Neural progenitor cell (in vitro differentiated cells): ENCODE data around the gene FHAD1. TPM values are rescaled to one million over a fixed set of nuclear protein-coding genes. Genes with fewer than 3 reads are reported as not detected.

Source experiments
- DNase-seq: peaks from one replicate; pipeline ENCODE4 v3.0.0-alpha.2; 2016; ENCODE audit warnings: low spot score
- H2AFZ ChIP-seq: fragments of 200-600 bp; sonication (generic); replicated peaks from 2 replicates; pipeline ENCODE4 v1.6.1; 2016; ENCODE audit warnings: antibody characterized with exemption
- H3F3A ChIP-seq: fragments of 200-600 bp; sonication (generic); 2 replicates; pipeline ENCODE4 v1.6.1; 2016; ENCODE audit warnings: antibody characterized with exemption, low read depth
- H3K27ac ChIP-seq: fragments of 200-600 bp; sonication (generic); 2 replicates; pipeline ENCODE4 v1.5.1; 2016; ENCODE audit warnings: mild to moderate bottlenecking
- H3K27me3 ChIP-seq: fragments of 200-600 bp; sonication (generic); 2 replicates; pipeline ENCODE4 v1.6.1; 2016; ENCODE audit warnings: mild to moderate bottlenecking, moderate library complexity
- H3K36me3 ChIP-seq: fragments of 200-600 bp; sonication (generic); 2 replicates; pipeline ENCODE4 v1.5.1; 2016
- H3K4me1 ChIP-seq: fragments of 200-600 bp; sonication (generic); 2 replicates; pipeline ENCODE4 v1.6.1; 2016; ENCODE audit warnings: mixed run types
- H3K4me2 ChIP-seq: fragments of 200-600 bp; sonication (generic); 2 replicates; pipeline ENCODE4 v1.6.1; 2016
- H3K4me3 ChIP-seq: fragments of 200-600 bp; sonication (generic); 2 replicates; pipeline ENCODE4 v1.5.1; 2016
- H3K79me2 ChIP-seq: fragments of 200-600 bp; sonication (generic); 2 replicates; pipeline ENCODE4 v1.6.1; 2016; ENCODE audit warnings: low read depth
- H3K9ac ChIP-seq: fragments of 200-600 bp; sonication (generic); 2 replicates; pipeline ENCODE4 v1.6.1; 2016
- H3K9me3 ChIP-seq: fragments of 200-600 bp; sonication (generic); 2 replicates; pipeline ENCODE4 v1.5.1; 2016; ENCODE audit warnings: low read depth
- H4K20me1 ChIP-seq: fragments of 200-600 bp; sonication (generic); 2 replicates; pipeline ENCODE4 v1.6.1; 2016; ENCODE audit warnings: low read depth
- H3K27ac Mint-ChIP-seq: 3 replicates; pipeline ENCODE4 v1.8.0; 2021; ENCODE audit warnings: mixed read lengths
- H3K27me3 Mint-ChIP-seq: 2 replicates; pipeline ENCODE4 v1.8.0; 2022; ENCODE audit warnings: low read depth, mild to moderate bottlenecking, inconsistent platforms, moderate library complexity, mixed read lengths; ENCODE audit not compliant: insufficient read depth
- H3K36me3 Mint-ChIP-seq: 3 replicates; pipeline ENCODE4 v1.8.0; 2021; ENCODE audit warnings: mixed read lengths
- H3K4me1 Mint-ChIP-seq: 3 replicates; pipeline ENCODE4 v1.8.0; 2021; ENCODE audit warnings: mixed read lengths
- H3K4me3 Mint-ChIP-seq: 3 replicates; pipeline ENCODE4 v1.8.0; 2021; ENCODE audit warnings: mild to moderate bottlenecking, moderate library complexity, mixed read lengths
- H3K9me3 Mint-ChIP-seq: 3 replicates; pipeline ENCODE4 v1.8.0; 2020; ENCODE audit warnings: mixed read lengths
- CTCF ChIP-seq: fragments of 200-600 bp; sonication (generic); IDR thresholded peaks from 2 replicates; pipeline ENCODE4 v1.5.1; 2017; ENCODE audit warnings: antibody characterized with exemption, mild to moderate bottlenecking
- EZH2 ChIP-seq: fragments of 200-600 bp; sonication (generic); IDR thresholded peaks from 2 replicates; pipeline ENCODE4 v1.6.1; 2017; ENCODE audit warnings: antibody characterized with exemption, mild to moderate bottlenecking, moderate library complexity
- EZH2phosphoT487 ChIP-seq: fragments of 200-600 bp; sonication (generic); IDR thresholded peaks from 2 replicates; pipeline ENCODE4 v1.6.1; 2017; ENCODE audit warnings: antibody characterized with exemption
- total RNA-seq: library from RNA; depleted of rRNA; stranded (reverse); fragments of >200 nt; gene quantifications from 2 replicates; pipeline ENCODE4 v1.2.3, GENCODE V29; 2015; ENCODE audit warnings: low replicate concordance

FHAD1 gene
- total RNA-seq, 1 donor from 2014 or later = 9.1 TPM

GRCh38 chr1:15355968-15356625, 109.1 kb downstream of the FHAD1 start:
- Histone ChIP-seq H4K20me1 (no peaks in the 10 kb centered on the region), H3F3A (no peaks in the 10 kb centered on the region), H3K9me3 (no peaks in the 10 kb centered on the region), H3K79me2 (no peaks in the 10 kb centered on the region), H3K27me3 (no peaks in the 10 kb centered on the region), H3K4me3 (no peak overlapping the region), H3K9ac (no peak overlapping the region), H3K36me3 (no peaks in the 10 kb centered on the region), H3K27ac (no peak overlapping the region), H2AFZ (no peak overlapping the region), H3K4me2 (no peak overlapping the region), H3K4me1 (no peaks in the 10 kb centered on the region)
- peaks cover 15% of the 10 kb centered on the region for H3K27me3 Mint-ChIP-seq
- H3K9me3 Mint-ChIP-seq = no peaks in the 10 kb centered on the region
- H3K4me3 Mint-ChIP-seq = no peak overlapping the region
- H3K27ac Mint-ChIP-seq = no peak overlapping the region
- no peak for DNase-seq
- H3K4me1 Mint-ChIP-seq = peaks cover 65% of the 10 kb centered on the region
- TF ChIP-seq EZH2phosphoT487 (no peak), EZH2 (no peak)
- H3K36me3 Mint-ChIP-seq = no peaks in the 10 kb centered on the region

GRCh38 chr1:15357612-15358207, 110.7 kb downstream of the FHAD1 start:
- H3K9me3 ChIP-seq = no peaks in the 10 kb centered on the region
- H3K27me3 Mint-ChIP-seq = peaks cover 12% of the 10 kb centered on the region

GRCh38 chr1:15358565-15359133, 111.6 kb downstream of the FHAD1 start:
- Mint-ChIP-seq H3K4me1 (peaks cover 75% of the 10 kb centered on the region), H3K27me3 (peaks cover 11% of the 10 kb centered on the region), H3K9me3 (no peaks in the 10 kb centered on the region), H3K27ac (peak overlapping the region; percentile 57), H3K4me3 (peak overlapping the region; percentile 24), H3K36me3 (peaks cover 3% of the 10 kb centered on the region)
- Histone ChIP-seq H3K36me3 (no peaks in the 10 kb centered on the region), H3K9ac (no peak overlapping the region), H3K4me3 (no peak overlapping the region), H3K9me3 (no peaks in the 10 kb centered on the region), H3K79me2 (no peaks in the 10 kb centered on the region), H3K4me1 (no peaks in the 10 kb centered on the region), H3K4me2 (no peak overlapping the region), H4K20me1 (no peaks in the 10 kb centered on the region), H3K27ac (no peak overlapping the region), H3F3A (no peaks in the 10 kb centered on the region), H2AFZ (no peak overlapping the region), H3K27me3 (no peaks in the 10 kb centered on the region)
- no peak for DNase-seq
- TF ChIP-seq EZH2phosphoT487 (no peak), EZH2 (no peak), CTCF (no peak)

More at GRCh38 chr1:15357612-15358207, 110.7 kb downstream of the FHAD1 start:
- Histone ChIP-seq H3K4me2 (no peak overlapping the region), H3K9ac (no peak overlapping the region), H3K27ac (no peak overlapping the region), H3K36me3 (no peaks in the 10 kb centered on the region), H3K4me1 (no peaks in the 10 kb centered on the region), H3K27me3 (no peaks in the 10 kb centered on the region), H2AFZ (no peak overlapping the region), H3K4me3 (no peak overlapping the region), H3F3A (no peaks in the 10 kb centered on the region), H4K20me1 (no peaks in the 10 kb centered on the region), H3K79me2 (no peaks in the 10 kb centered on the region)
- peaks cover 68% of the 10 kb centered on the region for H3K4me1 Mint-ChIP-seq
- DNase-seq = no peak
- H3K9me3 Mint-ChIP-seq = no peaks in the 10 kb centered on the region
- H3K4me3 Mint-ChIP-seq = no peak overlapping the region
- H3K36me3 Mint-ChIP-seq = peaks cover 1% of the 10 kb centered on the region
- H3K27ac Mint-ChIP-seq = no peak overlapping the region
- TF ChIP-seq CTCF (no peak), EZH2phosphoT487 (no peak)

DNA sequence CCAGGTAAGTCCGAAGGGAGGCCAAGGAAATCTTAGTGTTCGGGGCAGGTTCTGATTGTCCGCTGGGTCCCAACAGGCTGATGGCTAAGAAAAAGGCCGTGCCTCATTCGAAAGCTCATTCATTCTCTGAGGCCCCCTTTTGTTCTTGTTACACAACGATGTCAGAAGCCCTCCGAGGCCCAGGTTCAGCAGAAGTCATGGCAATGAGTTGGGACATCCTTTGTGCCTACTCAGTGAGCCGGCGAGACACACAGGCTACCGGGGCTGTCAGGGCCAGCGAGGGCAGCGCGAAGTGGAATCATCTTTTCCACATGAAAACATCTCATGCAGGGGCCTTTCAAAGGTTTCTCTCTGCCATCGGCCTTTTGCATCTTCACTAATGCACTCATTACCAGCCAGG, 113.7 kb downstream of the FHAD1 start:
- TF ChIP-seq CTCF (no peak), EZH2phosphoT487 (no peak), EZH2 (no peak)
- Mint-ChIP-seq H3K4me1 (peaks cover 76% of the 10 kb centered on the region), H3K36me3 (peaks cover 4% of the 10 kb centered on the region), H3K9me3 (no peaks in the 10 kb centered on the region), H3K4me3 (peak overlapping the region; percentile 63), H3K27me3 (peaks cover 15% of the 10 kb centered on the region), H3K27ac (peak overlapping the region; percentile 69)
- no peaks in the 10 kb centered on the region for H3K79me2 ChIP-seq
- DNase-seq = no peak
- no peaks in the 10 kb centered on the region for H3K27me3 ChIP-seq
- H3F3A ChIP-seq = no peaks in the 10 kb centered on the region
- H3K9ac ChIP-seq = no peak overlapping the region
- H3K4me2 ChIP-seq = no peak overlapping the region
- H3K27ac ChIP-seq = no peak overlapping the region
- no peak overlapping the region for H3K4me3 ChIP-seq
- no peaks in the 10 kb centered on the region for H3K36me3 ChIP-seq
- no peak overlapping the region for H2AFZ ChIP-seq
- no peaks in the 10 kb centered on the region for H4K20me1 ChIP-seq
- peaks cover 9% of the 10 kb centered on the region for H3K4me1 ChIP-seq
- H3K9me3 ChIP-seq = no peaks in the 10 kb centered on the region
